ENCODE data around the gene IRF1.
"Not testable (repeated sequence)": the region's sequence is repeated elsewhere in the genome, so short reads cannot be mapped to it uniquely, and the experiment has no call there.

Gene IRF1

GRCh38 chr5:132438267-132438645, 52.3 kb downstream of the IRF1 start:
- not testable (repeated sequence) for DNase-seq (ENCODE audit: low read depth)

GRCh38 chr5:132437604-132438266, 52.8 kb downstream of the IRF1 start:
- DNase-seq (ENCODE audit: low read depth): peak; percentile 86

GRCh38 chr5:132436936-132437335, 53.6 kb downstream of the IRF1 start:
- no peak for DNase-seq (ENCODE audit: low read depth)

- DNase-seq (ENCODE audit: low read depth): no peak
These were observed 54.7 kb downstream of the IRF1 start for GRCh38 chr5:132435886-132436285.

GRCh38 chr5:132435447-132435846, 55.1 kb downstream of the IRF1 start:
- no peak for DNase-seq (ENCODE audit: low read depth)

GRCh38 chr5:132434416-132435286, 55.9 kb downstream of the IRF1 start:
- no peak for DNase-seq (ENCODE audit: low read depth)

- DNase-seq (ENCODE audit: low read depth): no peak
These were observed 57.4 kb downstream of the IRF1 start for GRCh38 chr5:132433141-132433540.

GRCh38 chr5:132431632-132432031, 58.9 kb downstream of the IRF1 start:
- no peak for DNase-seq (ENCODE audit: low read depth)

Measured in fibroblast of the conjunctiva (primary cell).